ENCODE measurements around the gene PLEKHG3.
"Not testable (repeated sequence)": the region's sequence is repeated elsewhere in the genome, so short reads cannot be mapped to it uniquely, and the experiment has no call there.

PLEKHG3 gene

GRCh38 chr14:64704143-64704742 is at the start of gene PLEKHG3:
PLEKHG3 (plus strand) TSS chr14:64704424; CDS start chr14:64727632, 23,208 bp downstream.
- no peak for DNase-seq

- no peak for DNase-seq
Measured at GRCh38 chr14:64654901-64655300, 49.3 kb upstream of the PLEKHG3 start.

GRCh38 chr14:64656986-64657385 is 47.2 kb upstream of the PLEKHG3 start:
- no peak for DNase-seq

- no peak for DNase-seq
Measured at GRCh38 chr14:64658201-64658600, 46.0 kb upstream of the PLEKHG3 start.

- not testable (repeated sequence) for DNase-seq
Measured at GRCh38 chr14:64658700-64659264, 45.4 kb upstream of the PLEKHG3 start.

GRCh38 chr14:64659366-64659765 is 44.9 kb upstream of the PLEKHG3 start:
- no peak for DNase-seq

- DNase-seq = no peak
Measured at GRCh38 chr14:64663174-64663573, 41.0 kb upstream of the PLEKHG3 start.

GRCh38 chr14:64671591-64671990 is 32.6 kb upstream of the PLEKHG3 start:
- no peak for DNase-seq

- no peak for DNase-seq
Measured at GRCh38 chr14:64673316-64673715, 30.9 kb upstream of the PLEKHG3 start.

GRCh38 chr14:64673748-64674147 is 30.5 kb upstream of the PLEKHG3 start:
- DNase-seq = no peak

GRCh38 chr14:64674829-64675228 is 29.4 kb upstream of the PLEKHG3 start:
- no peak for DNase-seq

- DNase-seq = no peak
Measured at GRCh38 chr14:64675312-64675711, 28.9 kb upstream of the PLEKHG3 start.

GRCh38 chr14:64676410-64677008 is 27.7 kb upstream of the PLEKHG3 start:
- no peak for DNase-seq

- no peak for DNase-seq
Measured at GRCh38 chr14:64680013-64680713, 24.1 kb upstream of the PLEKHG3 start.

- no peak for DNase-seq
Measured at GRCh38 chr14:64680714-64681065, 23.5 kb upstream of the PLEKHG3 start.

- no peak for DNase-seq
Measured at GRCh38 chr14:64681796-64682710, 22.2 kb upstream of the PLEKHG3 start.

GRCh38 chr14:64682843-64683242 is 21.4 kb upstream of the PLEKHG3 start:
- no peak for DNase-seq

- no peak for DNase-seq
Measured at GRCh38 chr14:64683264-64683663, 21.0 kb upstream of the PLEKHG3 start.

GRCh38 chr14:64684091-64684490 is 20.1 kb upstream of the PLEKHG3 start:
- no peak for DNase-seq

- DNase-seq = no peak
Measured at GRCh38 chr14:64685371-64686281, 18.6 kb upstream of the PLEKHG3 start.

GRCh38 chr14:64686282-64686615 is 18.0 kb upstream of the PLEKHG3 start:
- DNase-seq = no peak

GRCh38 chr14:64688031-64688430 is 16.2 kb upstream of the PLEKHG3 start:
- DNase-seq = no peak
